OCI-LY1 (cell line): ENCODE data around the gene TET2.

Experiments
- H2AFZ ChIP-seq: fragments of 200-600 bp; sonication (generic), shearing (Covaris generic); 2 replicates; pipeline ENCODE4 v1.6.0; 2014; ENCODE audit warnings: antibody characterized with exemption, mild to moderate bottlenecking, low read length
- H3F3A ChIP-seq: fragments of 200-600 bp; sonication (generic), shearing (Covaris generic); 2 replicates; pipeline ENCODE4 v1.6.0; 2014; ENCODE audit warnings: mild to moderate bottlenecking, antibody characterized with exemption, low read length, moderate library complexity; ENCODE audit not compliant: insufficient read depth
- H3K27ac ChIP-seq: fragments of 200-600 bp; sonication (generic); 2 replicates; pipeline ENCODE4 v1.5.1; 2014; ENCODE audit warnings: low read length, mixed run types, mild to moderate bottlenecking, low read depth; ENCODE audit not compliant: poor library complexity, severe bottlenecking
- H3K27me3 ChIP-seq: fragments of 200-600 bp; sonication (generic); 2 replicates; pipeline ENCODE4 v1.6.0; 2014; ENCODE audit warnings: antibody characterized with exemption, mild to moderate bottlenecking, low read length, moderate library complexity; ENCODE audit not compliant: insufficient read depth
- H3K36me3 ChIP-seq: fragments of 200-600 bp; sonication (generic); 2 replicates; pipeline ENCODE4 v1.6.1; 2014; ENCODE audit warnings: mild to moderate bottlenecking, antibody characterized with exemption, low read length, moderate library complexity, mixed read lengths; ENCODE audit not compliant: insufficient read depth
- H3K4me1 ChIP-seq: fragments of 200-600 bp; sonication (generic); 2 replicates; pipeline ENCODE4 v1.5.1; 2014; ENCODE audit warnings: mild to moderate bottlenecking, low read length, moderate library complexity; ENCODE audit not compliant: insufficient read depth, severe bottlenecking
- H3K4me2 ChIP-seq: fragments of 200-600 bp; sonication (generic), shearing (Covaris generic); 2 replicates; pipeline ENCODE4 v1.6.1; 2014; ENCODE audit warnings: low read length
- H3K4me3 ChIP-seq: fragments of 200-600 bp; sonication (generic); 2 replicates; pipeline ENCODE4 v1.5.1; 2014; ENCODE audit warnings: low read length, low read depth, mild to moderate bottlenecking, mixed read lengths; ENCODE audit not compliant: poor library complexity, severe bottlenecking
- H3K79me2 ChIP-seq: fragments of 200-600 bp; shearing (Covaris generic); 2 replicates; pipeline ENCODE4 v1.6.1; 2016; ENCODE audit warnings: mixed run types, low read length, mixed read lengths; ENCODE audit not compliant: insufficient read depth
- H3K9ac ChIP-seq: fragments of 200-600 bp; sonication (generic), shearing (Covaris generic); 2 replicates; pipeline ENCODE4 v1.6.1; 2014; ENCODE audit warnings: mild to moderate bottlenecking, low read length, mixed read lengths
- H3K9me2 ChIP-seq: fragments of 200-600 bp; sonication (generic), shearing (Covaris generic); 2 replicates; pipeline ENCODE4 v1.6.1; 2014; ENCODE audit warnings: low read depth, mild to moderate bottlenecking, low read length, mixed read lengths
- H3K9me3 ChIP-seq: fragments of 200-600 bp; shearing (Covaris generic); 2 replicates; pipeline ENCODE4 v1.6.1; 2014; ENCODE audit warnings: low read length, mixed read lengths
- H4K20me1 ChIP-seq: fragments of 200-600 bp; sonication (generic), shearing (Covaris generic); 2 replicates; pipeline ENCODE4 v1.6.0; 2016; ENCODE audit warnings: mild to moderate bottlenecking, low read length; ENCODE audit not compliant: insufficient read depth
- CTCF ChIP-seq: fragments of 200-600 bp; sonication (generic), shearing (Covaris generic); IDR thresholded peaks from 2 replicates; pipeline ENCODE4 v1.5.1; 2017; ENCODE audit warnings: mild to moderate bottlenecking, antibody characterized with exemption, low read length, moderate library complexity, mixed read lengths
- EZH2 ChIP-seq: fragments of 200-600 bp; sonication (generic), shearing (Covaris generic); IDR thresholded peaks from 2 replicates; pipeline ENCODE4 v1.8.0; 2017; ENCODE audit warnings: borderline replicate concordance, mixed run types, mild to moderate bottlenecking, antibody characterized with exemption, low read length, moderate library complexity, mixed read lengths

The TET2 gene

GRCh38 chr4:105274504-105274903 lies 127.8 kb downstream of the TET2 start:
- H3K4me2 ChIP-seq = no peak overlapping the region
- H3K4me1 ChIP-seq = peaks cover 5% of the 10 kb centered on the region
- H3K9ac ChIP-seq = no peak overlapping the region
- no peaks in the 10 kb centered on the region for H3K9me3 ChIP-seq
- H3K79me2 ChIP-seq = no peaks in the 10 kb centered on the region
- no peak overlapping the region for H2AFZ ChIP-seq
- H3F3A ChIP-seq = no peaks in the 10 kb centered on the region
- H3K9me2 ChIP-seq = no peaks in the 10 kb centered on the region
- no peak overlapping the region for H3K27ac ChIP-seq
- peaks cover 9% of the 10 kb centered on the region for H3K36me3 ChIP-seq
- no peak for TF ChIP-seq EZH2
- no peak for TF ChIP-seq CTCF
- no peak overlapping the region for H3K4me3 ChIP-seq
- no peaks in the 10 kb centered on the region for H4K20me1 ChIP-seq
- H3K27me3 ChIP-seq = no peaks in the 10 kb centered on the region

- TF ChIP-seq EZH2 (no peak), CTCF (no peak)
- no peaks in the 10 kb centered on the region for H3K79me2 ChIP-seq
- no peak overlapping the region for H3K4me3 ChIP-seq
- H3K27ac ChIP-seq = no peak overlapping the region
- H3K9me2 ChIP-seq = no peaks in the 10 kb centered on the region
- no peaks in the 10 kb centered on the region for H3F3A ChIP-seq
- no peak overlapping the region for H2AFZ ChIP-seq
- H3K9me3 ChIP-seq = no peaks in the 10 kb centered on the region
- no peak overlapping the region for H3K9ac ChIP-seq
- H3K4me2 ChIP-seq = no peak overlapping the region
- H3K27me3 ChIP-seq = no peaks in the 10 kb centered on the region
- no peaks in the 10 kb centered on the region for H4K20me1 ChIP-seq
- no peaks in the 10 kb centered on the region for H3K36me3 ChIP-seq
- peaks cover 5% of the 10 kb centered on the region for H3K4me1 ChIP-seq
These were observed 129.9 kb downstream of the TET2 start for GRCh38 chr4:105276361-105277104.

GRCh38 chr4:105277702-105278101 lies 131.0 kb downstream of the TET2 start:
- Histone ChIP-seq H3K4me3 (no peak overlapping the region), H3K27me3 (no peaks in the 10 kb centered on the region), H4K20me1 (no peaks in the 10 kb centered on the region), H3K27ac (no peak overlapping the region), H3K36me3 (no peaks in the 10 kb centered on the region), H3K4me2 (no peak overlapping the region), H2AFZ (no peak overlapping the region), H3K9me2 (no peaks in the 10 kb centered on the region), H3K4me1 (peaks cover 5% of the 10 kb centered on the region), H3K9ac (no peak overlapping the region), H3F3A (no peaks in the 10 kb centered on the region), H3K9me3 (no peaks in the 10 kb centered on the region), H3K79me2 (no peaks in the 10 kb centered on the region)
- no peak for TF ChIP-seq CTCF
- TF ChIP-seq EZH2 = no peak
